Measurements from ENCODE around the gene SLC43A2. TPM values are rescaled to one million over a fixed set of nuclear protein-coding genes. Genes with fewer than 3 reads are reported as not detected.

Gene SLC43A2
- total RNA-seq, 3 donors from 2014 or later (not counting 1 experiment from before 2014, with no cell fraction given) = 24.5 to 36.0 (median 30.3) TPM

GRCh38 chr17:1643999-1644492 is 15.4 kb upstream of the SLC43A2 start:
- peak overlapping the region in 1 of 2 donors; percentile 82 for H3K27ac Mint-ChIP-seq
- H3K9me3 ChIP-seq (ENCODE audit: control insufficient read depth, insufficient read depth, low read length) = no peaks in the 10 kb centered on the region

GRCh38 chr17:1643293-1643998 is 14.8 kb upstream of the SLC43A2 start:
- ATAC-seq = peak; percentile 68 to 73 (median 69)
- Mint-ChIP-seq H3K27ac (no peak overlapping the region), H3K4me3 (peak overlapping the region; percentile 86), H3K4me1 (peaks cover 0 to 11% of the 10 kb centered on the region in 2 donors), H3K27me3 (ENCODE audit: low read depth in 2 of 2) (no peaks in the 10 kb centered on the region), H3K9me3 (no peaks in the 10 kb centered on the region), H3K36me3 (no peaks in the 10 kb centered on the region)
- under 1% methylated on average over 90 of the region's 90 CpGs for WGBS (ENCODE audit: insufficient coverage)
- H3K36me3 ChIP-seq (ENCODE audit: control insufficient read depth, insufficient read depth, low read length) = no peaks in the 10 kb centered on the region
- H3K27me3 ChIP-seq (ENCODE audit: control insufficient read depth, insufficient read depth, low read length) = no peaks in the 10 kb centered on the region
- no peak overlapping the region for H3K4me3 ChIP-seq (ENCODE audit: low read length)
- DNase-seq = peak; percentile 55 to 86
- TF ChIP-seq CTCF (IDR thresholded peaks at IDR 0.05) = peak; percentile 23
- no peak overlapping the region for H3K27ac ChIP-seq (ENCODE audit: low read length)
- H3K4me1 ChIP-seq (ENCODE audit: control insufficient read depth, insufficient read depth, low read length) = peaks cover 37% of the 10 kb centered on the region
- no peaks in the 10 kb centered on the region for H3K9me3 ChIP-seq (ENCODE audit: control insufficient read depth, insufficient read depth, low read length)
- intact Hi-C loops (cut with micrococcal nuclease) = no loop called here

More at GRCh38 chr17:1643999-1644492, 15.4 kb upstream of the SLC43A2 start:
- peaks cover 39% of the 10 kb centered on the region for H3K4me1 ChIP-seq (ENCODE audit: control insufficient read depth, insufficient read depth, low read length)
- H3K27me3 Mint-ChIP-seq (ENCODE audit: low read depth in 2 of 2) = no peaks in the 10 kb centered on the region
- H3K4me1 Mint-ChIP-seq = peaks cover 0 to 13% of the 10 kb centered on the region in 2 donors
- no peak for DNase-seq
- no peak for ATAC-seq
- H3K27me3 ChIP-seq (ENCODE audit: control insufficient read depth, insufficient read depth, low read length) = no peaks in the 10 kb centered on the region
- H3K27ac ChIP-seq (ENCODE audit: low read length) = peak overlapping the region; percentile 29
- no peaks in the 10 kb centered on the region for H3K36me3 ChIP-seq (ENCODE audit: control insufficient read depth, insufficient read depth, low read length)
- peak overlapping the region; percentile 86 for H3K4me3 Mint-ChIP-seq
- 24% methylated on average over 13 of the region's 13 CpGs for WGBS (ENCODE audit: insufficient coverage)
- H3K9me3 Mint-ChIP-seq = no peaks in the 10 kb centered on the region
- intact Hi-C loops (cut with micrococcal nuclease) = no loop called here
- no peak for TF ChIP-seq CTCF (IDR thresholded peaks at IDR 0.05)
- H3K36me3 Mint-ChIP-seq = no peaks in the 10 kb centered on the region
- no peak overlapping the region for H3K4me3 ChIP-seq (ENCODE audit: low read length)

GRCh38 chr17:1641065-1641403 is 12.4 kb upstream of the SLC43A2 start:
- H3K27ac ChIP-seq (ENCODE audit: low read length) = no peak overlapping the region
- intact Hi-C loops (cut with micrococcal nuclease) = no loop called here
- H3K9me3 ChIP-seq (ENCODE audit: control insufficient read depth, insufficient read depth, low read length) = no peaks in the 10 kb centered on the region
- no peak for ATAC-seq
- H3K4me3 ChIP-seq (ENCODE audit: low read length) = no peak overlapping the region
- no peaks in the 10 kb centered on the region for H3K27me3 Mint-ChIP-seq (ENCODE audit: low read depth in 2 of 2)
- H3K36me3 ChIP-seq (ENCODE audit: control insufficient read depth, insufficient read depth, low read length) = no peaks in the 10 kb centered on the region
- no peak for DNase-seq
- no peaks in the 10 kb centered on the region for H3K27me3 ChIP-seq (ENCODE audit: control insufficient read depth, insufficient read depth, low read length)
- 96% methylated on average over 10 of the region's 12 CpGs for whole genome bisulfite sequencing (ENCODE audit: insufficient coverage)
- H3K4me3 Mint-ChIP-seq = no peak overlapping the region
- no peaks in the 10 kb centered on the region for H3K36me3 Mint-ChIP-seq
- H3K4me1 Mint-ChIP-seq = peaks cover 0 to 7% of the 10 kb centered on the region in 2 donors
- no peak for TF ChIP-seq CTCF (IDR thresholded peaks at IDR 0.05)
- peaks cover 23% of the 10 kb centered on the region for H3K4me1 ChIP-seq (ENCODE audit: control insufficient read depth, insufficient read depth, low read length)
- no peaks in the 10 kb centered on the region for H3K9me3 Mint-ChIP-seq
- H3K27ac Mint-ChIP-seq = no peak overlapping the region
